Measurements from ENCODE around the gene ZDHHC8. TPM values are rescaled to one million over a fixed set of nuclear protein-coding genes. Genes with fewer than 3 reads are reported as not detected.

The ZDHHC8 gene
- polyA plus RNA-seq, 2 of the 4 experiments (the other 2 are of a cell fraction), result 5.3 to 28.1 TPM

GRCh38 chr22:20194681-20195593, 63.3 kb downstream of the ZDHHC8 start:
- Histone ChIP-seq H3K4me1 (no peaks in the 10 kb centered on the region), H3K4me2 (no peak overlapping the region), H3K27ac (no peak overlapping the region), H3K4me3 (no peak overlapping the region), H3K9me3 (no peaks in the 10 kb centered on the region)
- no peak for FAIRE-seq
- WGBS (ENCODE audit: missing lambda C conversion rate), result 56% methylated on average over 6 of the region's 15 CpGs
- ChIA-PET POLR2A (no interaction called here), CTCF (interaction anchor here (1.4 kb wide), 1 partner anchor 44 kb away, joined by 4 read pairs; no protein-coding TSS in a partner anchor)
- TF ChIP-seq ZC3H11A (IDR thresholded peaks at IDR 0.05), result no peak
- no peak for TF ChIP-seq ESRRA (IDR thresholded peaks at IDR 0.05; ENCODE audit: borderline replicate concordance, low read length)
- TF ChIP-seq NPAS2 (CRISPR knock-in tag; IDR thresholded peaks at IDR 0.05; ENCODE audit: borderline replicate concordance), result no peak
- TF ChIP-seq MAFK (IDR thresholded peaks at IDR 0.05; ENCODE audit: partially characterized antibody), result no peak
- TF ChIP-seq NFE2L2 (conservative IDR thresholded peaks at IDR 0.05; ENCODE audit: low read length), result no peak
- no peak for TF ChIP-seq FOSL2 (IDR thresholded peaks at IDR 0.05)
- TF ChIP-seq FOSL2 (CRISPR knock-in tag; IDR thresholded peaks at IDR 0.05), result no peak
- no peak for TF ChIP-seq ZFP36 (IDR thresholded peaks at IDR 0.05; ENCODE audit: borderline replicate concordance, partially characterized antibody)
- no peak for TF ChIP-seq JUN (IDR thresholded peaks at IDR 0.05)
- no peak for TF ChIP-seq CBX2 (IDR thresholded peaks at IDR 0.05; ENCODE audit: borderline replicate concordance, low read depth)
- no peak for DNase-seq (ENCODE audit: low read depth in 1 of 2, low spot score in 1 of 2)
- no peak for ATAC-seq

DNA sequence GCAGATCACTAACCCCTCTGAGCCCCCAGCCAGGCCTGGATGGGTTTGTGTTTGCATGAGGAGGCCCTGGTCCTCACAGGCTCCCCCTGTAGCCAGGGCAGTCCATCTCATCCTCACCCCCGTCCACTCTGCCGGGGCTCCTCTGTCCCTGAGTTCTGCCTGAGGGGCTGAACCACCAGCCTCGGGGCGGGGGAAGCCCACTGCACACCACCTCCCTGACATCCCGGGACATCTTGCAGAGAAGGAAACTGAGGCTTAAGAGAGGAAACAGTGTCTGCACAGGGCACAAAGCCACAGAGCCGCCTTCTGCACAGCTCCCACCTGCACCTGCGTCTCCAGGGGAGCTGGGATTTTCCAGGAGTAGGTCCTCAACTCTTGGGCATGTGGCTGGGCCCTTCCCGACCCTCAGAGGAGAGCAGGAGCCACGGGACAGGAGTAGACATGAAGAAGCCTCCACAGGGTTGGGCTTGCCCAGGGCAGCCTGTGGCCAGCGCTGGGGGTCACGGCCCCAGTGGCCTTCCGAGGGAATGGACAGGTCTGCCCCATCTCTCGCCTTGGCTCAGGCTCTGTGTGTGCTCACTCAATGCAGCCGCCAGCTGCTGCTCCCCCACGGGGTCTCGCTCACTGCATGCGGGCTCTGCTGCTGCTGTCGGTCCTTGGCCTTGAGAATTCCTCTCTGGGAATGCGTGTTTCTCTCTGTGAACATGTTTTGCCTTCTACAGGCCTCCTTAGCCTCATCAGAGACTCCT, 64.7 kb downstream of the ZDHHC8 start:
- no peak overlapping the region for H3K27ac ChIP-seq
- ChIA-PET CTCF (interaction anchor here (1.4 kb wide), 1 partner anchor 42 kb away, joined by 4 read pairs; no protein-coding TSS in a partner anchor), POLR2A (no interaction called here)
- H3K4me1 ChIP-seq, result no peaks in the 10 kb centered on the region
- 65% methylated on average over 14 of the region's 19 CpGs for WGBS (ENCODE audit: missing lambda C conversion rate)
- TF ChIP-seq EP300 (IDR thresholded peaks at IDR 0.05), result no peak
- TF ChIP-seq HEYL (CRISPR knock-in tag; IDR thresholded peaks at IDR 0.05), result no peak
- TF ChIP-seq HOXB13 (CRISPR knock-in tag; IDR thresholded peaks at IDR 0.05; ENCODE audit: low read depth), result no peak
- TF ChIP-seq HDAC2 (IDR thresholded peaks at IDR 0.05), result no peak
- no peak for TF ChIP-seq EHF (CRISPR knock-in tag; IDR thresholded peaks at IDR 0.05)
- no peak for TF ChIP-seq USF2 (IDR thresholded peaks at IDR 0.05)
- TF ChIP-seq FOSB (CRISPR knock-in tag; IDR thresholded peaks at IDR 0.05), result no peak
- TF ChIP-seq, protein P1, sequence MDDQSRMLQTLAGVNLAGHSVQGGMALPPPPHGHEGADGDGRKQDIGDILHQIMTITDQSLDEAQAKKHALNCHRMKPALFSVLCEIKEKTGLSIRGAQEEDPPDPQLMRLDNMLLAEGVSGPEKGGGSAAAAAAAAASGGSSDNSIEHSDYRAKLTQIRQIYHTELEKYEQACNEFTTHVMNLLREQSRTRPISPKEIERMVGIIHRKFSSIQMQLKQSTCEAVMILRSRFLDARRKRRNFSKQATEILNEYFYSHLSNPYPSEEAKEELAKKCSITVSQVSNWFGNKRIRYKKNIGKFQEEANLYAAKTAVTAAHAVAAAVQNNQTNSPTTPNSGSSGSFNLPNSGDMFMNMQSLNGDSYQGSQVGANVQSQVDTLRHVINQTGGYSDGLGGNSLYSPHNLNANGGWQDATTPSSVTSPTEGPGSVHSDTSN (IDR thresholded peaks at IDR 0.05), result no peak
- no peak for TF ChIP-seq CHD2 (IDR thresholded peaks at IDR 0.05; ENCODE audit: low read length, partially characterized antibody)
- TF ChIP-seq TP53 (CRISPR knock-in tag; IDR thresholded peaks at IDR 0.05), result no peak
- TF ChIP-seq ZFP36 (IDR thresholded peaks at IDR 0.05; ENCODE audit: borderline replicate concordance, partially characterized antibody), result no peak
- no peak for TF ChIP-seq ZNF302 (CRISPR knock-in tag; IDR thresholded peaks at IDR 0.05)
- peak in 1 of 2 experiments; percentile 23; a peak in 2 of 6 replicates for ATAC-seq
- no peaks in the 10 kb centered on the region for H3K9me3 ChIP-seq
- DNase-seq (ENCODE audit: low read depth in 1 of 2, low spot score in 1 of 2), result no peak
- FAIRE-seq, result no peak
- no peak overlapping the region for H3K4me3 ChIP-seq
- no peak overlapping the region for H3K4me2 ChIP-seq

Small RNA genes lying within 50 kb of the gene (small RNA-seq; reads per million reads assigned to genes)
- gene MIR6816, result 0 reads per million in 6 experiments
- gene RF00599, result 0 reads per million in 6 experiments

Other genes with a start within 250 kb of the ZDHHC8 start
- 69.5 and 72.3 TPM in 2 replicates for gene COMT, start 190.0 kb upstream of the ZDHHC8 start, polyA plus RNA-seq (2011; rRNA removed)
- 113 to 135 TPM (median 125 TPM) in 3 replicates for gene COMT, start 190.0 kb upstream of the ZDHHC8 start, polyA plus RNA-seq (2017; fragmentation: RNase III; extraction: RNeasy Plus Mini Kit Qiagen cat#74134 plus additional on column Dnase treatment)
- 15.5 and 16.3 TPM in 2 replicates for gene TXNRD2, start 190.0 kb upstream of the ZDHHC8 start, polyA plus RNA-seq (2011; rRNA removed)
- 25.6 to 29.3 TPM (median 25.6 TPM) in 3 replicates for gene TXNRD2, start 190.0 kb upstream of the ZDHHC8 start, polyA plus RNA-seq (2017; fragmentation: RNase III; extraction: RNeasy Plus Mini Kit Qiagen cat#74134 plus additional on column Dnase treatment)
- gene ARVCF, start 115.0 kb upstream of the ZDHHC8 start, polyA plus RNA-seq (2011; rRNA removed), result 0.81 and 1.1 TPM in 2 replicates
- 1.2 to 2.1 TPM (median 1.9 TPM) in 3 replicates for gene ARVCF, start 115.0 kb upstream of the ZDHHC8 start, polyA plus RNA-seq (2017; fragmentation: RNase III; extraction: RNeasy Plus Mini Kit Qiagen cat#74134 plus additional on column Dnase treatment)
- 13.2 and 15.0 TPM in 2 replicates for gene TANGO2, start 110.7 kb upstream of the ZDHHC8 start, polyA plus RNA-seq (2011; rRNA removed)
- 13.5 to 14.1 TPM (median 13.8 TPM) in 3 replicates for gene TANGO2, start 110.7 kb upstream of the ZDHHC8 start, polyA plus RNA-seq (2017; fragmentation: RNase III; extraction: RNeasy Plus Mini Kit Qiagen cat#74134 plus additional on column Dnase treatment)
- gene DGCR8, start 51.6 kb upstream of the ZDHHC8 start, polyA plus RNA-seq (2011; rRNA removed), result 18.1 and 18.7 TPM in 2 replicates
- 20.6 to 22.1 TPM (median 21.3 TPM) in 3 replicates for gene DGCR8, start 51.6 kb upstream of the ZDHHC8 start, polyA plus RNA-seq (2017; fragmentation: RNase III; extraction: RNeasy Plus Mini Kit Qiagen cat#74134 plus additional on column Dnase treatment)
- gene RANBP1, start 15.7 kb upstream of the ZDHHC8 start, polyA plus RNA-seq (2011; rRNA removed), result 197 and 239 TPM in 2 replicates
- 325 to 369 TPM (median 338 TPM) in 3 replicates for gene RANBP1, start 15.7 kb upstream of the ZDHHC8 start, polyA plus RNA-seq (2017; fragmentation: RNase III; extraction: RNeasy Plus Mini Kit Qiagen cat#74134 plus additional on column Dnase treatment)
- gene TRMT2A, start 14.6 kb upstream of the ZDHHC8 start, polyA plus RNA-seq (2011; rRNA removed), result 11.6 and 12.3 TPM in 2 replicates
- 24.1 to 28.8 TPM (median 26.8 TPM) in 3 replicates for gene TRMT2A, start 14.6 kb upstream of the ZDHHC8 start, polyA plus RNA-seq (2017; fragmentation: RNase III; extraction: RNeasy Plus Mini Kit Qiagen cat#74134 plus additional on column Dnase treatment)
- not detected in 2 replicates for gene CCDC188, start 19.3 kb downstream of the ZDHHC8 start, polyA plus RNA-seq (2011; rRNA removed)
- not detected in 3 replicates for gene CCDC188, start 19.3 kb downstream of the ZDHHC8 start, polyA plus RNA-seq (2017; fragmentation: RNase III; extraction: RNeasy Plus Mini Kit Qiagen cat#74134 plus additional on column Dnase treatment)
- 1.0 and 1.2 TPM in 2 replicates for gene RTN4R, start 136.5 kb downstream of the ZDHHC8 start, polyA plus RNA-seq (2011; rRNA removed)
- 2.1 to 2.8 TPM (median 2.7 TPM) in 3 replicates for gene RTN4R, start 136.5 kb downstream of the ZDHHC8 start, polyA plus RNA-seq (2017; fragmentation: RNase III; extraction: RNeasy Plus Mini Kit Qiagen cat#74134 plus additional on column Dnase treatment)
- 15.5 and 17.9 TPM in 2 replicates for gene DGCR6L, start 188.3 kb downstream of the ZDHHC8 start, polyA plus RNA-seq (2011; rRNA removed)
- 23.1 to 27.0 TPM (median 26.1 TPM) in 3 replicates for gene DGCR6L, start 188.3 kb downstream of the ZDHHC8 start, polyA plus RNA-seq (2017; fragmentation: RNase III; extraction: RNeasy Plus Mini Kit Qiagen cat#74134 plus additional on column Dnase treatment)

All from A549 (cell line).